ENCODE results near the gene BRF1. TPM values are rescaled to one million over a fixed set of nuclear protein-coding genes. Genes with fewer than 3 reads are reported as not detected.

Gene BRF1
- total RNA-seq, 2 experiments from 2014 or later = 23.7 to 26.4 TPM

GRCh38 chr14:105268736-105269354 is 32.0 kb downstream of the BRF1 start:
- Histone ChIP-seq H3K4me3 (ENCODE audit: low read depth, low read length, poor library complexity, severe bottlenecking) (no peak overlapping the region), H3K4me2 (ENCODE audit: low read length) (no peak overlapping the region), H3K36me3 (ENCODE audit: insufficient read depth, low read length) (no peaks in the 10 kb centered on the region), H3K27ac (ENCODE audit: low read depth, low read length, poor library complexity, severe bottlenecking) (no peak overlapping the region), H4K20me1 (ENCODE audit: insufficient read depth, low read length) (no peaks in the 10 kb centered on the region; the same call in 1 of the 2 replicates), H3K9me3 (ENCODE audit: low read length) (no peaks in the 10 kb centered on the region), H3K4me1 (ENCODE audit: insufficient read depth, low read length, poor library complexity, severe bottlenecking) (no peaks in the 10 kb centered on the region), H3K79me2 (ENCODE audit: insufficient read depth, low read depth, low read length) (no peaks in the 10 kb centered on the region), H2AFZ (ENCODE audit: low read length) (no peak overlapping the region), H3K9me2 (ENCODE audit: insufficient read depth, low read length) (no peaks in the 10 kb centered on the region)
- ChIA-PET POLR2A (interaction anchor here (0.5 to 1.6 kb wide), 3 partner anchors 10 to 193 kb away, joined by 3 to 7 read pairs (median 3); no protein-coding TSS in a partner anchor), CTCF (ENCODE audit: unreplicated experiment) (no interaction called here)
- no peak for DNase-seq (ENCODE audit: low spot score)
- TF ChIP-seq, protein P1, sequence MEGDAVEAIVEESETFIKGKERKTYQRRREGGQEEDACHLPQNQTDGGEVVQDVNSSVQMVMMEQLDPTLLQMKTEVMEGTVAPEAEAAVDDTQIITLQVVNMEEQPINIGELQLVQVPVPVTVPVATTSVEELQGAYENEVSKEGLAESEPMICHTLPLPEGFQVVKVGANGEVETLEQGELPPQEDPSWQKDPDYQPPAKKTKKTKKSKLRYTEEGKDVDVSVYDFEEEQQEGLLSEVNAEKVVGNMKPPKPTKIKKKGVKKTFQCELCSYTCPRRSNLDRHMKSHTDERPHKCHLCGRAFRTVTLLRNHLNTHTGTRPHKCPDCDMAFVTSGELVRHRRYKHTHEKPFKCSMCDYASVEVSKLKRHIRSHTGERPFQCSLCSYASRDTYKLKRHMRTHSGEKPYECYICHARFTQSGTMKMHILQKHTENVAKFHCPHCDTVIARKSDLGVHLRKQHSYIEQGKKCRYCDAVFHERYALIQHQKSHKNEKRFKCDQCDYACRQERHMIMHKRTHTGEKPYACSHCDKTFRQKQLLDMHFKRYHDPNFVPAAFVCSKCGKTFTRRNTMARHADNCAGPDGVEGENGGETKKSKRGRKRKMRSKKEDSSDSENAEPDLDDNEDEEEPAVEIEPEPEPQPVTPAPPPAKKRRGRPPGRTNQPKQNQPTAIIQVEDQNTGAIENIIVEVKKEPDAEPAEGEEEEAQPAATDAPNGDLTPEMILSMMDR (conservative IDR thresholded peaks at IDR 0.05; ENCODE audit: low read length) = no peak
- no peak for TF ChIP-seq EZH2phosphoT487 (IDR thresholded peaks at IDR 0.05; ENCODE audit: borderline replicate concordance, low read depth, low read length)
- no TSS peak for BruUV-seq (replicated peaks)
- intact Hi-C loops (cut with micrococcal nuclease; ENCODE audit: unreplicated experiment) = no loop called here

DNA sequence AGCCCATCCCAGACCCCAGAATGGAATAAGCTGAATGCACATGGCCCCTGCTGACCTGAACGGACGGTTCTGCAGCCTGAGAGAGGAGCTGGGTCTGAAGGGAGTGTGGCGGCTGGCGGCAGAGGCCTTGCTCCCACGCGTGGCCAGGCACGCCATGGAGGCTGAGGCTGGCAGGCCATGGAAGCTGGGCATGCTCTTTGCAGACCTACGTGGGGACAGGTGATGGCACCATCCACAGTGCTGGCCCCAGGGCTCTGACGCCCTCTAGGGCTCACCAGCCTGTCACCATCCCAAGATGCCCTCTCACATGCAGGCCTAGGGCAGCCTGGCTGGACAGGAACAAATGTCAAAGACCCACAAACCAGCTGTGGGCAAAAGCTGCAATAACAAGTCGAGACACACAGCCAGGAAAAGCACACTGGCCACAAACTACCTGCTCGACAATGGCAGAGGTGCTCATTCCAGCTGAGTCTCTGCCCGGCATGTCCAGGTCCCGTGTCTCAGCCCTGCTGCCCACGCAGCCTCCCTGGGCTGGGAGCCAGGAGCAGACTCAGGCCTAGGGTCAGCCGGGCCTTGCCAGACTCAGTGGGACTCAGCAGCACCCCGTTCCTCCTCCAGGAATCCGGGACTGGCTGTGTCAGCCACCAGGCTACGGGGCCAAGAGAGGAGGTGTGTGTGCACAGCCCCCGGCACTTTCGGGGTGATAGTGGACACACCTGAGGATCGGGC is 32.8 kb downstream of the BRF1 start:
- intact Hi-C loops (cut with micrococcal nuclease; ENCODE audit: unreplicated experiment) = no loop called here
- no peak for TF ChIP-seq EZH2phosphoT487 (IDR thresholded peaks at IDR 0.05; ENCODE audit: borderline replicate concordance, low read depth, low read length)
- TF ChIP-seq, protein P1 (conservative IDR thresholded peaks at IDR 0.05; ENCODE audit: low read length) = no peak
- Histone ChIP-seq H3K4me2 (ENCODE audit: low read length) (no peak overlapping the region), H3K9me2 (ENCODE audit: insufficient read depth, low read length) (no peaks in the 10 kb centered on the region), H2AFZ (ENCODE audit: low read length) (no peak overlapping the region), H3K79me2 (ENCODE audit: insufficient read depth, low read depth, low read length) (no peaks in the 10 kb centered on the region), H3K9me3 (ENCODE audit: low read length) (no peaks in the 10 kb centered on the region), H3K36me3 (ENCODE audit: insufficient read depth, low read length) (no peaks in the 10 kb centered on the region), H4K20me1 (ENCODE audit: insufficient read depth, low read length) (no peaks in the 10 kb centered on the region; the same call in 1 of the 2 replicates), H3K27ac (ENCODE audit: low read depth, low read length, poor library complexity, severe bottlenecking) (no peak overlapping the region), H3K4me3 (ENCODE audit: low read depth, low read length, poor library complexity, severe bottlenecking) (no peak overlapping the region), H3K4me1 (ENCODE audit: insufficient read depth, low read length, poor library complexity, severe bottlenecking) (no peaks in the 10 kb centered on the region)
- no TSS peak for BruUV-seq (replicated peaks)
- ChIA-PET POLR2A (interaction anchor here (1.6 kb wide), 1 partner anchor 9 kb away, joined by 7 read pairs; no protein-coding TSS in a partner anchor), CTCF (ENCODE audit: unreplicated experiment) (no interaction called here)
- DNase-seq (ENCODE audit: low spot score) = no peak

GRCh38 chr14:105261781-105262180 is 39.0 kb downstream of the BRF1 start:
- Histone ChIP-seq H3K9me3 (ENCODE audit: low read length) (no peaks in the 10 kb centered on the region), H3K4me2 (ENCODE audit: low read length) (no peak overlapping the region), H2AFZ (ENCODE audit: low read length) (no peak overlapping the region), H3K4me3 (ENCODE audit: low read depth, low read length, poor library complexity, severe bottlenecking) (no peak overlapping the region), H3K27ac (ENCODE audit: low read depth, low read length, poor library complexity, severe bottlenecking) (no peak overlapping the region), H3K79me2 (ENCODE audit: insufficient read depth, low read depth, low read length) (no peaks in the 10 kb centered on the region), H4K20me1 (ENCODE audit: insufficient read depth, low read length) (no peaks in the 10 kb centered on the region), H3K9me2 (ENCODE audit: insufficient read depth, low read length) (no peaks in the 10 kb centered on the region), H3K4me1 (ENCODE audit: insufficient read depth, low read length, poor library complexity, severe bottlenecking) (no peaks in the 10 kb centered on the region), H3K36me3 (ENCODE audit: insufficient read depth, low read length) (no peaks in the 10 kb centered on the region)
- CTCF ChIA-PET (ENCODE audit: unreplicated experiment) = no interaction called here
- TF ChIP-seq, protein P1 (conservative IDR thresholded peaks at IDR 0.05; ENCODE audit: low read length) = no peak
- TF ChIP-seq EZH2phosphoT487 (IDR thresholded peaks at IDR 0.05; ENCODE audit: borderline replicate concordance, low read depth, low read length) = no peak
- DNase-seq (ENCODE audit: low spot score) = no peak
- POLR2A ChIA-PET = no interaction called here
- no TSS peak for BruUV-seq (replicated peaks)
- intact Hi-C loops (cut with micrococcal nuclease; ENCODE audit: unreplicated experiment) = no loop called here

Data from OCI-LY7 (cell line).